SKM-1 (cell line): ENCODE data around the gene C1orf105.
"Not testable (repeated sequence)": the region's sequence is repeated elsewhere in the genome, so short reads cannot be mapped to it uniquely, and the experiment has no call there.

ENCODE experiments used
- DNase-seq: peaks from one replicate; lab custom pipeline; 2025; ENCODE audit not compliant: unreplicated experiment; lab: John Stamatoyannopoulos, UW

Gene C1orf105

GRCh38 chr1:172423336-172423735, 2.9 kb downstream of the C1orf105 start:
- DNase-seq = no peak

- DNase-seq = no peak
These were observed 4.9 kb downstream of the C1orf105 start for GRCh38 chr1:172425339-172425738.

- DNase-seq = no peak
These were observed 6.7 kb downstream of the C1orf105 start for GRCh38 chr1:172427191-172427590.

GRCh38 chr1:172429331-172430127, 9.0 kb downstream of the C1orf105 start:
- DNase-seq = peak; percentile 49

- no peak for DNase-seq
These were observed 9.6 kb downstream of the C1orf105 start for GRCh38 chr1:172430128-172430454.

- no peak for DNase-seq
These were observed 10.7 kb downstream of the C1orf105 start for GRCh38 chr1:172431204-172431603.

GRCh38 chr1:172431721-172432192, 11.3 kb downstream of the C1orf105 start:
- DNase-seq = no peak

- not testable (repeated sequence) for DNase-seq
These were observed 16.7 kb downstream of the C1orf105 start for GRCh38 chr1:172437183-172437582.

GRCh38 chr1:172442404-172442803, 21.9 kb downstream of the C1orf105 start:
- DNase-seq = no peak

GRCh38 chr1:172442843-172443565, 22.5 kb downstream of the C1orf105 start:
- DNase-seq = no peak

GRCh38 chr1:172443666-172444453, 23.4 kb downstream of the C1orf105 start, which contains the start of gene PIGC:
TSS of gene PIGC (minus strand) at chr1:172444069. CDS start at chr1:172442622, 1,447 bp downstream.
- peak; percentile 96 for DNase-seq

GRCh38 chr1:172446547-172446946, 26.1 kb downstream of the C1orf105 start:
- DNase-seq = no peak

GRCh38 chr1:172447641-172448040, 27.2 kb downstream of the C1orf105 start:
- DNase-seq = peak; percentile 75

- DNase-seq = peak; percentile 34
These were observed 28.6 kb downstream of the C1orf105 start for GRCh38 chr1:172448995-172449584.

- DNase-seq = peak; percentile 90
These were observed 29.4 kb downstream of the C1orf105 start for GRCh38 chr1:172449585-172450523.

GRCh38 chr1:172450524-172450885, 30.0 kb downstream of the C1orf105 start:
- DNase-seq = no peak

- DNase-seq = no peak
These were observed 30.5 kb downstream of the C1orf105 start for GRCh38 chr1:172451002-172451443.

- DNase-seq = no peak
These were observed 32.2 kb downstream of the C1orf105 start for GRCh38 chr1:172452536-172453152.

- no peak for DNase-seq
These were observed 32.7 kb downstream of the C1orf105 start for GRCh38 chr1:172453153-172453545.
